DOHH2 (cell line): ENCODE results near the gene TAS2R60.

Experiments used
- H3F3A ChIP-seq: fragments of 200-600 bp; sonication (generic), shearing (Covaris generic); 2 replicates; pipeline ENCODE4 v1.6.0; 2016; ENCODE audit warnings: antibody characterized with exemption, mild to moderate bottlenecking; ENCODE audit not compliant: control insufficient read depth, insufficient read depth
- H3K27ac ChIP-seq: fragments of 200-600 bp; sonication (generic); 2 replicates; pipeline ENCODE4 v1.5.1; 2014; ENCODE audit warnings: low read depth, mild to moderate bottlenecking, low read length, moderate library complexity
- H3K27me3 ChIP-seq: fragments of 200-600 bp; sonication (generic); 2 replicates; pipeline ENCODE4 v1.6.1; 2014; ENCODE audit warnings: mild to moderate bottlenecking, low read length, mixed read lengths; ENCODE audit not compliant: control insufficient read depth
- H3K36me3 ChIP-seq: fragments of 200-600 bp; sonication (generic); 2 replicates; pipeline ENCODE4 v1.6.1; 2014; ENCODE audit warnings: mild to moderate bottlenecking, low read length, moderate library complexity, mixed read lengths; ENCODE audit not compliant: control insufficient read depth
- H3K4me1 ChIP-seq: fragments of 200-600 bp; sonication (generic); 2 replicates; pipeline ENCODE4 v1.6.1; 2014; ENCODE audit warnings: mild to moderate bottlenecking, low read length, mixed read lengths; ENCODE audit not compliant: control insufficient read depth
- H3K4me2 ChIP-seq: fragments of 200-600 bp; sonication (generic); 2 replicates; pipeline ENCODE4 v1.6.0; 2014; ENCODE audit warnings: mild to moderate bottlenecking, low read length, moderate library complexity
- H3K4me3 ChIP-seq: fragments of 200-600 bp; sonication (generic); 2 replicates; pipeline ENCODE4 v1.5.1; 2014; ENCODE audit warnings: mild to moderate bottlenecking, low read length, mixed read lengths
- H3K79me2 ChIP-seq: fragments of 200-600 bp; sonication (generic); 2 replicates; pipeline ENCODE4 v1.6.1; 2014; ENCODE audit warnings: mild to moderate bottlenecking, low read length, mixed read lengths; ENCODE audit not compliant: control insufficient read depth
- H3K9me2 ChIP-seq: fragments of 200-600 bp; sonication (generic); replicated peaks from 2 replicates; pipeline ENCODE4 v1.6.1; 2014; ENCODE audit warnings: mild to moderate bottlenecking, low read length, mixed read lengths; ENCODE audit not compliant: control insufficient read depth
- H3K9me3 ChIP-seq: fragments of 200-600 bp; sonication (generic); 2 replicates; pipeline ENCODE4 v1.6.1; 2014; ENCODE audit warnings: antibody characterized with exemption, low read length, mixed read lengths; ENCODE audit not compliant: control insufficient read depth, insufficient read depth
- H4K20me1 ChIP-seq: fragments of 200-600 bp; sonication (generic); 2 replicates; pipeline ENCODE4 v1.6.0; 2014; ENCODE audit warnings: low read depth, mild to moderate bottlenecking, antibody characterized with exemption, low read length, moderate library complexity; ENCODE audit not compliant: control insufficient read depth, insufficient read depth
- EZH2phosphoT487 ChIP-seq: fragments of 200-600 bp; sonication (generic); IDR thresholded peaks from 2 replicates; pipeline ENCODE4 v1.6.1; 2017; ENCODE audit warnings: borderline replicate concordance, mild to moderate bottlenecking, antibody characterized with exemption, low read length, moderate library complexity, mixed read lengths
- TF ChIP-seq, protein P1 (sequence below): fragments of 200-600 bp; sonication (generic); IDR thresholded peaks from one replicate; pipeline ENCODE4 v1.5.1; 2014; ENCODE audit warnings: antibody characterized with exemption, mild to moderate bottlenecking, low read depth, low read length; ENCODE audit not compliant: poor library complexity, severe bottlenecking

The TAS2R60 gene

GRCh38 chr7:143426479-143427142, 16.6 kb upstream of the TAS2R60 start:
- TF ChIP-seq EZH2phosphoT487: no peak
- TF ChIP-seq, protein P1, sequence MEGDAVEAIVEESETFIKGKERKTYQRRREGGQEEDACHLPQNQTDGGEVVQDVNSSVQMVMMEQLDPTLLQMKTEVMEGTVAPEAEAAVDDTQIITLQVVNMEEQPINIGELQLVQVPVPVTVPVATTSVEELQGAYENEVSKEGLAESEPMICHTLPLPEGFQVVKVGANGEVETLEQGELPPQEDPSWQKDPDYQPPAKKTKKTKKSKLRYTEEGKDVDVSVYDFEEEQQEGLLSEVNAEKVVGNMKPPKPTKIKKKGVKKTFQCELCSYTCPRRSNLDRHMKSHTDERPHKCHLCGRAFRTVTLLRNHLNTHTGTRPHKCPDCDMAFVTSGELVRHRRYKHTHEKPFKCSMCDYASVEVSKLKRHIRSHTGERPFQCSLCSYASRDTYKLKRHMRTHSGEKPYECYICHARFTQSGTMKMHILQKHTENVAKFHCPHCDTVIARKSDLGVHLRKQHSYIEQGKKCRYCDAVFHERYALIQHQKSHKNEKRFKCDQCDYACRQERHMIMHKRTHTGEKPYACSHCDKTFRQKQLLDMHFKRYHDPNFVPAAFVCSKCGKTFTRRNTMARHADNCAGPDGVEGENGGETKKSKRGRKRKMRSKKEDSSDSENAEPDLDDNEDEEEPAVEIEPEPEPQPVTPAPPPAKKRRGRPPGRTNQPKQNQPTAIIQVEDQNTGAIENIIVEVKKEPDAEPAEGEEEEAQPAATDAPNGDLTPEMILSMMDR: no peak
- Histone ChIP-seq H3K9me2 (no peaks in the 10 kb centered on the region), H3K4me3 (no peak overlapping the region), H3K27ac (no peak overlapping the region), H3K9me3 (no peaks in the 10 kb centered on the region), H3F3A (no peaks in the 10 kb centered on the region), H3K4me2 (no peak overlapping the region), H3K4me1 (no peaks in the 10 kb centered on the region), H4K20me1 (no peaks in the 10 kb centered on the region), H3K36me3 (no peaks in the 10 kb centered on the region), H3K79me2 (no peaks in the 10 kb centered on the region), H3K27me3 (no peaks in the 10 kb centered on the region)

GRCh38 chr7:143429770-143430698, 13.2 kb upstream of the TAS2R60 start:
- no peaks in the 10 kb centered on the region for H3K9me2 ChIP-seq
- no peak overlapping the region for H3K4me2 ChIP-seq
- no peak overlapping the region for H3K4me3 ChIP-seq
- H3K27me3 ChIP-seq: peaks cover 5% of the 10 kb centered on the region; the same call in 1 of the 2 replicates
- H3K36me3 ChIP-seq: no peaks in the 10 kb centered on the region
- no peak overlapping the region for H3K27ac ChIP-seq
- no peaks in the 10 kb centered on the region for H4K20me1 ChIP-seq
- no peak for TF ChIP-seq EZH2phosphoT487
- no peaks in the 10 kb centered on the region for H3K9me3 ChIP-seq
- H3F3A ChIP-seq: no peaks in the 10 kb centered on the region
- no peaks in the 10 kb centered on the region for H3K79me2 ChIP-seq
- no peaks in the 10 kb centered on the region for H3K4me1 ChIP-seq

GRCh38 chr7:143431109-143431508, 12.1 kb upstream of the TAS2R60 start:
- Histone ChIP-seq H3K4me2 (no peak overlapping the region), H3K27me3 (peaks cover 5% of the 10 kb centered on the region; the same call in 1 of the 2 replicates), H3K9me2 (no peaks in the 10 kb centered on the region), H4K20me1 (no peaks in the 10 kb centered on the region), H3F3A (no peaks in the 10 kb centered on the region), H3K79me2 (no peaks in the 10 kb centered on the region), H3K4me3 (no peak overlapping the region), H3K4me1 (peaks cover under 1% of the 10 kb centered on the region; the same call in 1 of the 2 replicates), H3K9me3 (no peaks in the 10 kb centered on the region), H3K36me3 (no peaks in the 10 kb centered on the region), H3K27ac (no peak overlapping the region)
- TF ChIP-seq EZH2phosphoT487: no peak
- TF ChIP-seq, protein P1: no peak
